ENCODE results near the gene MRPL17.

MRPL17 gene

GRCh38 chr11:6630632-6631291, 52.4 kb downstream of the MRPL17 start:
- no peak for DNase-seq

Data from fibroblast of upper back skin (primary cell).